ENCODE results near the gene CPED1. TPM values are rescaled to one million over a fixed set of nuclear protein-coding genes. Genes with fewer than 3 reads are reported as not detected.
"Not testable (repeated sequence)": the region's sequence is repeated elsewhere in the genome, so short reads cannot be mapped to it uniquely, and the experiment has no call there.

CPED1 gene
- polyA plus RNA-seq, 1 donor, result 43.4 TPM

GRCh38 chr7:121069346-121070100 lies 81.0 kb downstream of the CPED1 start:
- DNase-seq, result no peak

GRCh38 chr7:121071132-121071531 lies 82.6 kb downstream of the CPED1 start:
- DNase-seq, result no peak

DNA sequence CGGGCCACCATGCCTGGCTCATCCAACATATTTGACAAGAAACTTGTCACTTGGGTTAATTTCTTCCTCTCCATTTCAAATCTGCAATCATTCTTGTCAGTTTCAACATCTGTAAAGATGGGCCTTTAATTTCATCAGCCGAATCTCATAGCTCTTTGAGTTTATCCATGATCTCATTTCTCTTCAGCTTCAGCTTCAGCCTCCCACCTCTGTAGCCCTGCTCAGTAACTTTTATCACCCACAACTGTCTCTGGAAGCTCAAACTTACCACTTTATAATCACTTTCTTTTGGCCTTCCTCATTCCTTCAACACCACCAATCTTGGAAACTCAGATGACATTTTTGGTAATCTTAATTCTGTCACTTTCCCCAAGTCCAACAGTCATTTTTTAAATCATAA lies 83.2 kb downstream of the CPED1 start:
- no peak for DNase-seq

- no peak for DNase-seq
These were observed 84.3 kb downstream of the CPED1 start for GRCh38 chr7:121072826-121073225.

DNA sequence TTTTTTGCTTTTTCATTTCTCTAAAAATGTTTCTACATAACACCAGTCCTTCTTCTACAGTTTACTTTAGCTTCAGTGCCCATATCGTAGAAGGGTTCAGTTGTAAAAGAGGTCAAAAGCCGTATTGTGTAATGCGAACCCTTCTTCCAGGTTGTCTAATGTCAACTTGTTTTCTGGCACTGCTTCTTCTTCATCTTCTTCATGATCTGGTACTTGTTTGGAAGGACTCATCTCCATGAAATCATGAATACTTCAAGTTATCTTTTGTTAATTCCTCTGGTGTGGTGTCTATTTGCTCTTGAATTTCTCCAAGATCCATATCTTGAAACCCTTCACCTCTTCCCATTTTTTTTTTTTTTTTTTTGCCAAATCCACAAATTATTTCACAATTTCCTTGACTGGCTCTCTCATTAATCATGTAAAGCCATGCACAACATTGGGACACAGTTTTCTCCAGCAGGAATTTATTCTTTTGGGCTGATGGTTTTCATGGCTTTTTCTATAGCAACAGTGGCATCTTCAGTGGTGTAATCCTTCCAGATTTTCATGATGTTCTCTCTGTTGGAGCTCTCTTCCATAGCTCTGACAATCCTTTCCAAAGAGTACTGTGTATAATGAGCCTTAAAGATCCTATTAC lies 85.1 kb downstream of the CPED1 start:
- DNase-seq, result no peak

GRCh38 chr7:121075424-121075841 lies 86.9 kb downstream of the CPED1 start:
- not testable (repeated sequence) for DNase-seq

GRCh38 chr7:121075952-121076349 lies 87.4 kb downstream of the CPED1 start:
- DNase-seq, result no peak

DNA sequence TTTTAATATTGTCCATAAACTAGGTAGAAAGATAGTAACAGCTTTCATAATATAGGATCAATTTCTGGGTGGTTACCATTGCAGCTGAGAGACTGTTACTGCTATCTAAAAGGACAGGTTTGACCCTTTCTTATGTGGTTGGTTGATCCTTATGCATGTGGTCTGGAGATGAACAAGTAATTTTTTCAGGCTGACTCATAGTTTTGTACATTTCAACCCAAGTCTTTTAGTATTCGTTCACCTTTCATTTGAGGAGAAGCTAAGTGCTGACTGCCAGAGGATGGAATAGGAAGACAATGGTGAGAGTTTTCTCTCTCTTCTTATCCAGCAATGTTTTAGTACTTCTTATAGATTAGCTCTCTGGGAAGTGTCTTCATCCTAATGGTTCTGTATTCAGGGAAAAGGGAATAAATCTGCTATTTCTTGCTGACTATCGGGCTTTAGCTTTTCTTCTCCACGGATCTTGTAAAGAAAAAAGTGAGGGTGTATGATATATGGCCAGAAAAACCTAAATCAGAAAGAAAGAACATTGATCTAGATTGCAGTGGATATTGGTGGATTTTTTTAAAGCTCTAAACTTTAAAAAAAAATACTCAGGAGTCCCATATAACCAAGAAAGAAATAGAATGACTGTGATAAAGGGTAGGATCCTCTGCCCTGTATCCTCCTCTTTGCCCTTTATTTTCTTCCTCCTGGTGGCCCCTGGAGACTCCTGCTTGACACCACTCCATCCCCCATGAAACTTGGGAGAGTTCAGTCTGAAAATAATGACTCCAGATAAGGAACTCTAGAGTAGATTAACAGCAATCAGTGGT lies 88.0 kb downstream of the CPED1 start:
- DNase-seq, result no peak

DNA sequence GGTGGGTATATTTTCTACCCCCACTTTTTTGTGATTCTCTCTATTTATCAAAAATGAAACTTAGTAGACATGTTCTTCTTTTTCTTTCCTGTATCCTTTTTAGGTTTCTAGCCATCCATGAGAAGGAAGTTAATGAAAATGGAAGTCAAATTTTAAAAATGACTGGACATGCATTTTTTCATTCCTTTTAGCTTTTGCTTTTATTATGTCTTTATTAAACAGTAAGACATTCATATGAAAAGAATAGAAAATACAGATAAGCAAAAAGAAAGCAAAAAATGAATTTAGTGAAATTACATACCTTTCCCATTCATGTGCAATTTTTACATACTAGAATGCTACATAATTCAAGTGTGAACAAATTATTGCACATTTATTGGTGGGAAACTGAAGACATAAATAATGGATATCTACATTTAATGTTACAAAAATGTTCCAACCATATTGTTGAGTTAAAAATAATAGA lies 88.7 kb downstream of the CPED1 start:
- no peak for DNase-seq

GRCh38 chr7:121078701-121079227 lies 90.3 kb downstream of the CPED1 start:
- no peak for DNase-seq

- DNase-seq, result no peak
These were observed 91.1 kb downstream of the CPED1 start for GRCh38 chr7:121079425-121080169.

DNA sequence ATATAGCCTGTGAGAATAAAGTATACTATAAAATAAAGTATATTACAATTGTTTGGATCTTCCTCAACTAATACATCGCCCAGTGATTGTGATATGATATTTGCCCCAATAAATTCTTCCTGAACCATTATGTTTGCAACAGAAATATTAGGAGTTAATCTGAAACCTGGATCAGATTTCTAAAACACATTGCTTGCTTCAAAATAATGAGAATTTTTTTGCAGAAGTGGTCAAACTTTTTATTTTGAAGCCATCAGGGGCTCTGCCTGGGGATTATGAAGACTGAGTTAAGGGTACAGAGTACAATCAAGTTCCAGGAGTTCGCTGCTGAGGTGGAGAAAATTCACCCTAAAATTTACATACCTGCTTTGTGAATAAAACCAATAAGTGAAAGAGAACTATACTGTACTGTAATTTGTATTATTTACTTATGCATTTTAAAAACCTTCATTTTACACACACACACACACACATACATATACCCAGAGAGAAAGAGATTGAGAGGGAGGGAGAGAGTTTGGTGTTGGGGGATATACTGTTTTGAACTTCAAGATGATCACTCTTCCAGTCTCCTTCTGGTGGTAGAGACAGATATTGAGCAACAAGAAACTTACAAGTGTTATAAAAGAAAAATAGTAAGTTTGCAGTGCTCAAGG lies 91.9 kb downstream of the CPED1 start:
- DNase-seq, result no peak

DNA sequence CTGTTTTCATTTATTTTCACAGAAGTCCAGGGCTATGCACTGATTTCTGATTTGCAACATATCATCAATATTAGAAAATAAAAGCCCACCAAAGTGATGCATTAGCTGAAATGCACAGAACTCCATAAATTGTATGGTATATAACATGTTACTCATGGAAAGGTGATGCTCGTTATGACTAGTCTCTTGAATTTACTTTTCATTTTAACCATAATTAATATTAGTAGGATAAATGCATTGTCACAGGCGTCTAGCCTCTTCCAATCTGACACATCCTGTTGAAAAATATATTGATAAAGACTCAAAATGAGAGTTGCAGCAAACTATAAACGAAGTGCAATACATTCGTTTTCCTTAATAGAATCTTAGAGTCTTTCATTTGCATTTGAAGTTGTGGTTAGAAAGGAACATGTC lies 92.4 kb downstream of the CPED1 start:
- DNase-seq, result no peak

DNA sequence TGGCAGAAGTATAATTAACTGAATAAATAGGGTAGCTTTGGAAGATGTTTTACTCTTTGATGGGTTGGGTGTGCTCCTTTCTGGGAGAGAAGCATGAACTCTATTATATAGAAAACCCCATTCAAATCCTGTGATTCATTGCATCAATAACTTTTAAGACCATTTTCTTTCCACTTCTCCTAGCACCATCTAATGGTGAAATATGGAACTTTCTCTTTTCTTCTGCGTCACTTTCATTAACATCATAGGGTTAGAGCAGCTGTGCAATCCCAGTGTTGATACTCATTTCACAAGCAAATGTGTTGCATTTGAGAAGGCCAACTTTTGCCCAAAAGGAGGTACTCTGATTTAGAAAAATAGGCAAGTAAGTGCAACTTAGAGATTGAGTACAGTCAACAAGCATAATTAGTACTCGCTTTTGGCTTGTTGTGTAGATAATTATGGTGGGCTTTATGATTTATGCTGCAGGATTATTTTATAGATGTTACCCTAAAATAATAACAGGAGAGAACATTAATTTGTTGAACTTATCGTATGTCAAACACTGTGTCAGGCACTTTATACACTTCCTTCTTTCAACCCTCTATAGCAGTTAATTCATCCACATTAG lies 92.9 kb downstream of the CPED1 start:
- peak; percentile 79 for DNase-seq

DNA sequence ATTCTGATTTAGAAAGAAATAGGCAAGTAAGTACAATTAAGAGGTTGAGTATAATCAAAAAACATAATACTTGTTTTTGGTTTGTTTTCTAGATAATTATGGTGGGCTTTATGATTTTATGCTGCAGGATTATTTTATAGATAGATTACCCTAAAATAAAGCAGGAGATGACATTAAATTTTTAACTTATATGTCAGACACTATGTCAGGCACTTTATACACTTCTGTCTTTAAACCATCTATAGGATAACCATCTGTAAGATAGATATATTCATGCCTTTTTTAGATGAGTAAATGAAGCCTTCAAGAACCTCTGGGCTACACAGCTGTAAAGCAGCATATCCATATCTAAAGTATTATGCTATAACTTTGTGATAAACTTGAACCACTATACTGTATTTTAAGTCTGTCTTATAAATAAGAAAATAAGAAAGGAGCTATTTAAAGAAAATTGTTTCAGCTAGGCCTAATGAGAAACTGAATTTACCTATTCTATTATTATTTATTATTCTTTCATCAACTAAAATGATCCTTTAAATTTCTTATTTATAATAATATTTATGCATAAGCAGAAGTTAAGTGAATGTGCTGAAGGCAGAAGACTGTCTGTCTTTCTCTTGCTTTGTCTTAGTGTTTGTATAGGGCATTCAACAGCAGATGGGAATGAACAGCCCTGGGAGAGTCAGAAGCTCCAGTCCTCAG lies 94.0 kb downstream of the CPED1 start:
- DNase-seq, result no peak

DNA sequence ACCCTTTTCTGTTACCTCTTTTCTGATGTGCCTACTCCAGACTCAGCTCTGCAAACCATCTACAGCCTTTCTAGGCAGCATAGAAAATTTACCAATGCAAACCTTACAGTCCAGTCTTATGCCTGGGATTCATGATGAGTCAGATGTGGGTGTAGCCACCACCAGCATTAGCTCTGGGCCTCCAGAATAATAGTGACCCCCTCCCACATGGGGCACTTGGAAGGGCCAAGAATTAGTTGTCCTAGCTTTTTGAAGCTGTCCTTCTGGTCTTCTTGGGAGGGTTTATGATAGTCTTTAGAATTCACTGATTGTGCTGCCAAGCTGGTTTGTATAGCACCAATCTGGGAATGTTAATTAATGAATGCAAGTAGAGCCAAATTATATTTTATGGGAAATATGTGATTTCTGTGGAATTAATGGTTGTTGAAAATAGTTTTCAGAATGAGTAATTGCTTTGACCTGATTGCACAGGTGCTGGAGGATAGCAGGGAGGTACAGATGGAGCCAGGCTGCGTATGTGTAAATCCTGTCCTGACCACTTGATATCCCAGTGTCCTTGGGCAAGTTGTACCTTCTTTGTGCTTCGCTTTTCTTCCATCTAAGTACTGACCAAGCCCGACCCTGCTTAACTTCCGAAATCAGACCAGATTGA lies 94.8 kb downstream of the CPED1 start:
- DNase-seq, result no peak

DNA sequence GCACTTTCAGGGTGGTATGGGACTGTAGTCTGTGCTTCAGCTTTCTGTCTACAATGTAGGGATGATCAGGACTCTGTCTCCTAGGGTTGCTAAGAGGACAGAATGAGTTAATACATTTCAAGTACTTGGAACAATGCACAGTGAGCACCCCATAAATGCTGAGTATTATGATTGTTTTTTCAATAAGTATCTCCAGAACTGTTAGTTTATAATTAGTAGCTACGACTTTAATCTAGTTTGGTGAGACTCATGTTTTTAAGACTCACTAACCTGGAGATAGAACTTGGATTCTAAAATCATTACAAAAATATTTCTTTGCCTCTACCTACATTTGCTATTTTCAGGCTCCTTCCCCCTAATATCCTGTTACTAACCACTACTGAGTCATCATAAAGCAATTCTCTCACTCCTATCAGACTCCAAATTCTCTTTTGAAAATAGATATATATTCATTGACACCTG lies 95.3 kb downstream of the CPED1 start:
- DNase-seq, result no peak

GRCh38 chr7:121084256-121084655 lies 95.7 kb downstream of the CPED1 start:
- no peak for DNase-seq

GRCh38 chr7:121084748-121085336 lies 96.3 kb downstream of the CPED1 start:
- no peak for DNase-seq
